OCI-LY7 (cell line): ENCODE results near the gene AGK.

ENCODE experiments used
- EZH2phosphoT487 ChIP-seq: fragments of 200-600 bp; sonication (generic); IDR thresholded peaks from 2 replicates; pipeline ENCODE4 v1.6.1; 2018; ENCODE audit warnings: low read depth, borderline replicate concordance, mild to moderate bottlenecking, mixed run types, antibody characterized with exemption, low read length, moderate library complexity, mixed read lengths
- TF ChIP-seq, protein P1 (sequence below): fragments of 200-600 bp; sonication (generic); conservative IDR thresholded peaks from 2 replicates; pipeline ENCODE4 v1.5.1; 2014; ENCODE audit warnings: mild to moderate bottlenecking, antibody characterized with exemption, low read length, moderate library complexity, mixed read lengths

DNA sequence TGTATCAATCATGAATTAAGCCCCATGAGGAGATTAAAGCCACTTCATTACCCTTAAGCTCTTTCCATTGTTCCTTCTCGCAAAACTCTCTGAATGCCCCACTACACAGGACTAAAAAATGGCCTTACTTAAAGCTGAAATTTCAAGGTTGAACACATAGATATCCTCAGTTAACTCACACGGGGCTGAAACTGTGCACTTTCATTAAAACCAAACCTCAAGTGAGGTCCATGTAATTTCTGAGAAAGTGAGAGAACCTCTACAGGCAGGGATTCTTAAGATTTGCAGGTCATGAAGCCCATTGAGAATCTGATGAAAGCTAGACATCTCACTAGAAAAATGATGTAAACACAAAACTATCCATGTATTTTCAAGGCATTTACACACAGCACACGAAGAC lies 134.9 kb downstream of the AGK start:
- TF ChIP-seq, protein P1, sequence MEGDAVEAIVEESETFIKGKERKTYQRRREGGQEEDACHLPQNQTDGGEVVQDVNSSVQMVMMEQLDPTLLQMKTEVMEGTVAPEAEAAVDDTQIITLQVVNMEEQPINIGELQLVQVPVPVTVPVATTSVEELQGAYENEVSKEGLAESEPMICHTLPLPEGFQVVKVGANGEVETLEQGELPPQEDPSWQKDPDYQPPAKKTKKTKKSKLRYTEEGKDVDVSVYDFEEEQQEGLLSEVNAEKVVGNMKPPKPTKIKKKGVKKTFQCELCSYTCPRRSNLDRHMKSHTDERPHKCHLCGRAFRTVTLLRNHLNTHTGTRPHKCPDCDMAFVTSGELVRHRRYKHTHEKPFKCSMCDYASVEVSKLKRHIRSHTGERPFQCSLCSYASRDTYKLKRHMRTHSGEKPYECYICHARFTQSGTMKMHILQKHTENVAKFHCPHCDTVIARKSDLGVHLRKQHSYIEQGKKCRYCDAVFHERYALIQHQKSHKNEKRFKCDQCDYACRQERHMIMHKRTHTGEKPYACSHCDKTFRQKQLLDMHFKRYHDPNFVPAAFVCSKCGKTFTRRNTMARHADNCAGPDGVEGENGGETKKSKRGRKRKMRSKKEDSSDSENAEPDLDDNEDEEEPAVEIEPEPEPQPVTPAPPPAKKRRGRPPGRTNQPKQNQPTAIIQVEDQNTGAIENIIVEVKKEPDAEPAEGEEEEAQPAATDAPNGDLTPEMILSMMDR, result no peak
- no peak for TF ChIP-seq EZH2phosphoT487
